Neural cell (in vitro differentiated cells): Measurements from ENCODE around the gene CFAP299.

Experiments
- EP300 ChIP-seq: fragments of 450-650 bp; conservative IDR thresholded peaks from 2 replicates; pipeline ENCODE4 v1.6.1; 2014; ENCODE audit warnings: antibody characterized with exemption, mild to moderate bottlenecking, moderate library complexity; ENCODE audit not compliant: poor library complexity, severe bottlenecking
- EZH2 ChIP-seq: fragments of 200-600, 300-800 bp; shearing (Covaris generic), sonication (generic); IDR thresholded peaks from 2 replicates; pipeline ENCODE4 v1.6.1; 2014; ENCODE audit warnings: antibody characterized with exemption, low read length, borderline replicate concordance, mild to moderate bottlenecking; ENCODE audit not compliant: insufficient read depth, poor library complexity, severe bottlenecking
- MXI1 ChIP-seq: fragments of 450-650 bp; conservative IDR thresholded peaks from 2 replicates; pipeline ENCODE4 v1.6.1; 2014; ENCODE audit warnings: antibody characterized with exemption, mild to moderate bottlenecking; ENCODE audit not compliant: poor library complexity, severe bottlenecking
- POLR2AphosphoS5 ChIP-seq: IDR thresholded peaks from 2 replicates; pipeline ENCODE4 v1.6.1; 2012
- RAD21 ChIP-seq: fragments of 450-650 bp; conservative IDR thresholded peaks from 2 replicates; pipeline ENCODE4 v1.6.1; 2014; ENCODE audit warnings: antibody characterized with exemption, mild to moderate bottlenecking, moderate library complexity
- SMC3 ChIP-seq: fragments of 450-650 bp; conservative IDR thresholded peaks from 2 replicates; pipeline ENCODE4 v1.6.1; 2014; ENCODE audit warnings: antibody characterized with exemption, mild to moderate bottlenecking, moderate library complexity; ENCODE audit not compliant: poor library complexity
- TAF1 ChIP-seq: IDR thresholded peaks from 2 replicates; pipeline ENCODE4 v1.6.1; 2012; ENCODE audit warnings: low read depth
- TF ChIP-seq, protein P1 (sequence below): fragments of 450-650 bp; IDR thresholded peaks from 2 replicates; pipeline ENCODE4 v1.5.1; 2014; ENCODE audit warnings: antibody characterized with exemption, mild to moderate bottlenecking, moderate library complexity; ENCODE audit not compliant: poor library complexity, severe bottlenecking
- TF ChIP-seq, protein P2 (sequence below): IDR thresholded peaks from 2 replicates; pipeline ENCODE4 v1.6.1; 2012; ENCODE audit warnings: borderline replicate concordance

DNA sequence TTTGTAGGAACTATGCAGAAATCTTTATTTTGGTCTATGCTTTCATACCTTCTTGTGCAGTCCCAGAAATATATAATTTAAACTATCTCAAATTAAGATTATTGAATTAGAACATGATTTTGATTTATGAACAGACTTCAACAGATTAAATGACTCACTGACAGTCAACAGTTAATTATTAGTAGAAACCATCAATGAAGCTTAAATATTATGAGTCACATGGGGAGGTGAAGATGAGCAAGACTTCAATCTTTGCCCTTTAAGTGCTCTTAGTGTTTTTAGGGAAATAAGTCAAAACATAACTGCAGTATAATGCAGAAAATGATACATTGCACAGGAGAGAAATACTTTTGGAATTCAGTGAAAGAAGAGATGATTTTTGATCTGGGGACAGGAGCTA lies 613.5 kb downstream of the CFAP299 start:
- TF ChIP-seq SMC3, result no peak
- TF ChIP-seq, protein P1, sequence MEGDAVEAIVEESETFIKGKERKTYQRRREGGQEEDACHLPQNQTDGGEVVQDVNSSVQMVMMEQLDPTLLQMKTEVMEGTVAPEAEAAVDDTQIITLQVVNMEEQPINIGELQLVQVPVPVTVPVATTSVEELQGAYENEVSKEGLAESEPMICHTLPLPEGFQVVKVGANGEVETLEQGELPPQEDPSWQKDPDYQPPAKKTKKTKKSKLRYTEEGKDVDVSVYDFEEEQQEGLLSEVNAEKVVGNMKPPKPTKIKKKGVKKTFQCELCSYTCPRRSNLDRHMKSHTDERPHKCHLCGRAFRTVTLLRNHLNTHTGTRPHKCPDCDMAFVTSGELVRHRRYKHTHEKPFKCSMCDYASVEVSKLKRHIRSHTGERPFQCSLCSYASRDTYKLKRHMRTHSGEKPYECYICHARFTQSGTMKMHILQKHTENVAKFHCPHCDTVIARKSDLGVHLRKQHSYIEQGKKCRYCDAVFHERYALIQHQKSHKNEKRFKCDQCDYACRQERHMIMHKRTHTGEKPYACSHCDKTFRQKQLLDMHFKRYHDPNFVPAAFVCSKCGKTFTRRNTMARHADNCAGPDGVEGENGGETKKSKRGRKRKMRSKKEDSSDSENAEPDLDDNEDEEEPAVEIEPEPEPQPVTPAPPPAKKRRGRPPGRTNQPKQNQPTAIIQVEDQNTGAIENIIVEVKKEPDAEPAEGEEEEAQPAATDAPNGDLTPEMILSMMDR, result no peak
- no peak for TF ChIP-seq EZH2
- TF ChIP-seq POLR2AphosphoS5, result no peak
- no peak for TF ChIP-seq EP300
- TF ChIP-seq, protein P2, sequence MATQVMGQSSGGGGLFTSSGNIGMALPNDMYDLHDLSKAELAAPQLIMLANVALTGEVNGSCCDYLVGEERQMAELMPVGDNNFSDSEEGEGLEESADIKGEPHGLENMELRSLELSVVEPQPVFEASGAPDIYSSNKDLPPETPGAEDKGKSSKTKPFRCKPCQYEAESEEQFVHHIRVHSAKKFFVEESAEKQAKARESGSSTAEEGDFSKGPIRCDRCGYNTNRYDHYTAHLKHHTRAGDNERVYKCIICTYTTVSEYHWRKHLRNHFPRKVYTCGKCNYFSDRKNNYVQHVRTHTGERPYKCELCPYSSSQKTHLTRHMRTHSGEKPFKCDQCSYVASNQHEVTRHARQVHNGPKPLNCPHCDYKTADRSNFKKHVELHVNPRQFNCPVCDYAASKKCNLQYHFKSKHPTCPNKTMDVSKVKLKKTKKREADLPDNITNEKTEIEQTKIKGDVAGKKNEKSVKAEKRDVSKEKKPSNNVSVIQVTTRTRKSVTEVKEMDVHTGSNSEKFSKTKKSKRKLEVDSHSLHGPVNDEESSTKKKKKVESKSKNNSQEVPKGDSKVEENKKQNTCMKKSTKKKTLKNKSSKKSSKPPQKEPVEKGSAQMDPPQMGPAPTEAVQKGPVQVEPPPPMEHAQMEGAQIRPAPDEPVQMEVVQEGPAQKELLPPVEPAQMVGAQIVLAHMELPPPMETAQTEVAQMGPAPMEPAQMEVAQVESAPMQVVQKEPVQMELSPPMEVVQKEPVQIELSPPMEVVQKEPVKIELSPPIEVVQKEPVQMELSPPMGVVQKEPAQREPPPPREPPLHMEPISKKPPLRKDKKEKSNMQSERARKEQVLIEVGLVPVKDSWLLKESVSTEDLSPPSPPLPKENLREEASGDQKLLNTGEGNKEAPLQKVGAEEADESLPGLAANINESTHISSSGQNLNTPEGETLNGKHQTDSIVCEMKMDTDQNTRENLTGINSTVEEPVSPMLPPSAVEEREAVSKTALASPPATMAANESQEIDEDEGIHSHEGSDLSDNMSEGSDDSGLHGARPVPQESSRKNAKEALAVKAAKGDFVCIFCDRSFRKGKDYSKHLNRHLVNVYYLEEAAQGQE, result no peak
- TF ChIP-seq RAD21, result no peak
- no peak for TF ChIP-seq MXI1
- no peak for TF ChIP-seq TAF1
